Trophoblast cell (in vitro differentiated cells and primary cell): ENCODE results near the gene HMOX2.

Experiments used
- DNase-seq, 2 donors: peaks; one replicate each; pipeline ENCODE4 v3.0.0-alpha.2; 2016
- H2AFZ ChIP-seq: 2 replicates; pipeline ENCODE4 v1.6.1; 2013; ENCODE audit warnings: low read length, moderate library complexity, mild to moderate bottlenecking; ENCODE audit not compliant: insufficient read depth, poor library complexity
- H2AK5ac ChIP-seq: 2 replicates; pipeline ENCODE4 v1.6.1; 2013; ENCODE audit warnings: mild to moderate bottlenecking, low read length
- H2BK120ac ChIP-seq: 2 replicates; pipeline ENCODE4 v1.6.1; 2013; ENCODE audit warnings: low read length, mild to moderate bottlenecking, moderate library complexity; ENCODE audit not compliant: insufficient read depth, poor library complexity
- H2BK12ac ChIP-seq: 2 replicates; pipeline ENCODE4 v1.6.1; 2013; ENCODE audit warnings: mild to moderate bottlenecking, low read length, moderate library complexity
- H2BK5ac ChIP-seq: 2 replicates; pipeline ENCODE4 v1.6.1; 2013; ENCODE audit warnings: low read length, low read depth, moderate library complexity, mild to moderate bottlenecking; ENCODE audit not compliant: poor library complexity
- H3K14ac ChIP-seq: 2 replicates; pipeline ENCODE4 v1.6.1; 2013; ENCODE audit warnings: mild to moderate bottlenecking, low read length
- H3K18ac ChIP-seq: 2 replicates; pipeline ENCODE4 v1.6.1; 2013; ENCODE audit warnings: mild to moderate bottlenecking, low read length
- H3K23ac ChIP-seq: 2 replicates; pipeline ENCODE4 v1.6.1; 2013; ENCODE audit warnings: low read length
- H3K27ac ChIP-seq: 2 replicates; pipeline ENCODE4 v1.5.1; 2013; ENCODE audit warnings: low read depth, mild to moderate bottlenecking, inconsistent platforms, low read length, moderate library complexity
- H3K27me3 ChIP-seq: 2 replicates; pipeline ENCODE4 v1.6.1; 2013; ENCODE audit warnings: inconsistent platforms, mild to moderate bottlenecking, low read length, moderate library complexity; ENCODE audit not compliant: insufficient read depth
- H3K36me3 ChIP-seq, 2 experiments: 1 replicate in 1 of 2; 2 replicates in 1 of 2; pipeline ENCODE4 v1.6.1; 2013; ENCODE audit warnings: low read length in 2 of 2, mild to moderate bottlenecking in 2 of 2, moderate library complexity in 1 of 2; ENCODE audit not compliant: insufficient read depth in 2 of 2, control insufficient read depth in 1 of 2
- H3K4ac ChIP-seq: 2 replicates; pipeline ENCODE4 v1.6.1; 2013; ENCODE audit warnings: low read depth, mild to moderate bottlenecking, low read length, moderate library complexity
- H3K4me1 ChIP-seq, 2 experiments: 1 replicate in 1 of 2; 2 replicates in 1 of 2; pipeline ENCODE4 v1.6.1; 2013; ENCODE audit warnings: low read length in 2 of 2, mild to moderate bottlenecking in 2 of 2, moderate library complexity in 1 of 2; ENCODE audit not compliant: insufficient read depth in 2 of 2, control insufficient read depth in 1 of 2
- H3K4me2 ChIP-seq: 2 replicates; pipeline ENCODE4 v1.6.1; 2013; ENCODE audit warnings: inconsistent platforms, mild to moderate bottlenecking, low read length, moderate library complexity
- H3K4me3 ChIP-seq: 2 replicates; pipeline ENCODE4 v1.5.1; 2013; ENCODE audit warnings: mild to moderate bottlenecking, low read depth, low read length, inconsistent platforms
- H3K79me1 ChIP-seq: one replicate; pipeline ENCODE4 v1.6.1; 2013; ENCODE audit warnings: low read length
- H3K79me2 ChIP-seq: 2 replicates; pipeline ENCODE4 v1.6.1; 2013; ENCODE audit warnings: low read length, mild to moderate bottlenecking; ENCODE audit not compliant: control insufficient read depth, insufficient read depth, poor library complexity
- H3K9ac ChIP-seq: 2 replicates; pipeline ENCODE4 v1.6.1; 2013; ENCODE audit warnings: mild to moderate bottlenecking, low read length
- H3K9me3 ChIP-seq: 2 replicates; pipeline ENCODE4 v1.6.1; 2013; ENCODE audit warnings: low read depth, mild to moderate bottlenecking, control low read depth, inconsistent platforms, low read length; ENCODE audit not compliant: insufficient read depth
- H4K12ac ChIP-seq: 2 replicates; pipeline ENCODE4 v1.6.1; 2013; ENCODE audit warnings: low read depth, mild to moderate bottlenecking, low read length, moderate library complexity
- H4K8ac ChIP-seq: 2 replicates; pipeline ENCODE4 v1.6.1; 2013; ENCODE audit warnings: low read depth, mild to moderate bottlenecking, low read length, moderate library complexity
- H4K91ac ChIP-seq: one replicate; pipeline ENCODE4 v1.6.1; 2013; ENCODE audit warnings: low read depth, mild to moderate bottlenecking, low read length, moderate library complexity
- WGBS: extraction: QIAGEN DNeasy Blood & Tissue Kit; methylation state at CpG from one replicate; pipeline ENCODE4 v1.1.7; 2013; ENCODE audit warnings: missing lambda C conversion rate; ENCODE audit not compliant: insufficient read length, insufficient coverage; ENCODE audit errors: extremely low coverage; 5-methylcytosine and 5-hydroxymethylcytosine counted together

The HMOX2 gene

DNA sequence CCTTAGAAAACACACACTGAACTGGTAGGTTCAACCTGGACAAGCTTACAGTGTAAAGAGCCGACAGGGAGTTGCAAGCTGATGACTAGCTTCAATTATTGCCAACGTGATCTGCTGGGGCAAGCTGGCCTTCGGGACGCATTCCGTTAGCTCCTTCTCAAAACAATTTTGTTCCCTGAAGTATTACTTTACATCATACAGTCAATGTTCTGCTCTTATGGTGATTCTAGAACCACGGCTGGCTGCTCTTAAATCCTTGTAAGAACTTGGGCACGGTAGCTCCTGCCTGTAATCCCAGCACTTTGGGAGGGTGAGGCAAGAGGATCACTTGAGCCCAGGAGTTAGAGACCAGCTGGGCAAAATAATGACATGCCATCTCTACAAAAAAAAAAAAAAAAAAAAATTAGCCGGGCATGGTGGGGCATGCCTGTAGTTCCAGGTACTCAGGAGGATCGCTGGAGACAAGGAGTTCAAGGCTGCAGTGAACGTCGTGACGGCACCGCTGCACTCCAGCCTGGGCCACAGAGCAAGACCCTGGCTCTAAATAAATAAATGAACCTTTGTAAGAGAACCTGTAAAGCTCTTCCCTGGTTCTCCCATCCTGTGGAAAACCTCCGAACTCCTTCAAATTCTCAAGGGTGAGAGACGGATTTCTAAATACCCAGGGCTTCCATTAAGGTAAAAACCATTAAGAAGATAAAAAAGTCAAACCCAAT lies 60.4 kb downstream of the HMOX2 start:
- Histone ChIP-seq H3K23ac (no peak overlapping the region), H3K27me3 (peaks cover 7% of the 10 kb centered on the region), H3K36me3 (peaks cover 0 to 2% of the 10 kb centered on the region in 2 experiments), H4K91ac (no peak overlapping the region), H2BK120ac (no peak overlapping the region), H2BK5ac (no peak overlapping the region), H3K4me1 (peaks cover 5 to 6% of the 10 kb centered on the region in 2 experiments), H3K4ac (no peak overlapping the region), H3K14ac (no peak overlapping the region), H3K4me3 (no peak overlapping the region), H3K18ac (no peak overlapping the region), H3K4me2 (no peak overlapping the region), H3K9me3 (peaks cover 7% of the 10 kb centered on the region), H3K27ac (no peak overlapping the region), H3K79me1 (peaks cover 10% of the 10 kb centered on the region), H4K8ac (no peak overlapping the region), H2BK12ac (no peak overlapping the region), H2AK5ac (no peak overlapping the region), H4K12ac (no peak overlapping the region), H2AFZ (peak overlapping the region; percentile 71), H3K79me2 (peaks cover 6% of the 10 kb centered on the region), H3K9ac (no peak overlapping the region)
- WGBS, result no CpG with 5 or more reads among the region's 15 CpGs
- no peak for DNase-seq

DNA sequence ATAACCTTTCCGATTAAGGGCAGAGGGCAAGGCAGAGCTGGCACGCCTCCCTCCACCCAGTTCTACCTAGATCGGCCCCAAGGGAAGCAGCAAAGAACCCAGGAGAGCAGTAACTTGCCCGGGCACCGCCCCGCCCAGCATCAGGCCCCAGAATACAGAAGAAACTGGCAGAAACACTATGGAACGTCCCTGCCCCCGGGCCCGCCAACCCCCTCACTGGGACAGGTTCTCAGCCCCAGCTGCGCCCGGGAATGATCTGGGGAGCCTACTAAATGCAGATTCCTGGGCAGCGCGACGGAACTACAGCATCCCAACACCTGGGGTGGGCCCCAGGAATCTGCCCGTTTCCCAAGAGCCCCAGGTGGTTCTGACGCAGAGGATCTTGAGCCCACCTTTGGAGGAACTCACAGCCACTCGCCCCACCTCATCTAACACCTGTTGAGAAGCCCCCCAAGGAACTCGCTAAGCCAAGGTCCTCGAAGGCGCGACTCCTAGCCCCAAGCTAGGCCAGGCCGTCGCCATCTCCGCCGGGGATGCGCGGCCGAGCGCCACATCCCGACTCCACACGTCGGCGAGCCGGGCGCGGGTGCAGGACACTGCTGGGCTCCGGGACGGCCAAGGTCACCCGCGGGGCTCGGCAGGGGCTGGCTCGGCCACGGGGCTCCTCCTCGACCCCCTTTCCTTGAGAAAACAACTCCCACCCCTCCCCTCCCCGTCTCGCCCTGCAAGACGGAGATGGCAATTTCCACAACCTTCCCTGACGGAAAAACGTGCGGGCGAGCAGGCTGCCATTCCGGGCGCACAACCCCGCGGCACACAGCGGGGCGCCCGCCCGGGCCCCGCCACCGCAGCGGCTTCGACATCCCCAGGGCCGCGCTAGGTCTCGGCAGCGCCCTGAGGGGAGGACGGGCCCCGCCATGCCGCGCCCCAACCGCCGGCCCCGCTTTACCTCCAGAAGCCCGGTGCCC lies 61.5 kb downstream of the HMOX2 start:
- H2AK5ac ChIP-seq, result peak overlapping the region; percentile 52
- WGBS, result no CpG with 5 or more reads among the region's 75 CpGs

DNA sequence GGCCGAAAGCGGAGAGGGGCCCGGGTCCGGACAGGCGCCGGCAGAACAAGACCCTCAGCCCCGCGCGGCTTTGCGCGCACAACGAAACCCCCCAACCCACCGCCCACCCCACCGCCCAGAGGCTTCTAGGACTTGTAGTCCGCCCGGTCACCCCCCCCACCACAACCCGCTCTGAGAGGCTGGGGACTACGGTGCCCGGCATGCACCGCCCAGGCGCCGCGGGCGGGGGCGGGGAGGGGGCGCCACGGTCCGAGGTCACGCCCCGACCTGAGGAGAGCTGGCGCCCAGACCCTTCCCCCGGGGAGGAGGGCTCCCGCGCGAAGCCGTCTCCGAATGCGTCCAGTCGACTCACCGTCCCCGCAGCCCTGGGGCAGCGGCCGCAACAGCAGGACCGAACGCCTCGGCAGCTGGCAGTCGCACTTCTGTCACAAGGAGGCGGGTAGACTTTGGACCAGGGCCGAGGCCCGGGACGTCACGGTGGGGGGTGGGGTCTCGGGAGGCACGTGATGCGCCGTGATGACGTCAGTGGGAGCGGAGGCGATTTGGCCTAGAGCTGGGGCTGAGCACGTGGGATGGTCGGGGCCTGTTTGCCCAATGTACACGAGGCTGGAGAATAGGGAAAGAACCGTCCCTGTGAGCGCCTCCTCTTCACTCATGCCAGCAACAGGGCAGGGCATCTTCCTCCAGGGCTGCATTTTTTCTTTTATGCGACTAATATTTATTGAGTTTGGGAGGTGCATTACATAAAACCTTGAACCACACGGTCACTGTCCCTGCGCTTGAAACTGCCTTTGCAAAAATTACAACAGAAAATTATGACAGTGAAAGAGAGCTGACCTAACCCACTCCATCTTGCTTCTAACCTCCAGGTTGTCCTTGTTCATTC lies 62.4 kb downstream of the HMOX2 start, which contains the start of gene CDIP1:
TSS of gene CDIP1 (minus strand) at position 424 of the 886 bp plus-strand sequence. CDS start 24,643 bp downstream, outside the sequence.
- Histone ChIP-seq H3K4me2 (peak within 1 kb of the TSS; percentile 98), H3K79me1 (peaks cover 10% of the 10 kb centered on the region), H3K27ac (no peak within 1 kb of the TSS), H3K27me3 (peaks cover 7% of the 10 kb centered on the region), H2BK12ac (no peak within 1 kb of the TSS), H3K9ac (peak within 1 kb of the TSS; percentile 70), H3K9me3 (peaks cover 7% of the 10 kb centered on the region), H3K4ac (peak within 1 kb of the TSS; percentile 4), H2BK5ac (peak within 1 kb of the TSS; percentile 1), H3K14ac (peak within 1 kb of the TSS; percentile 74), H3K18ac (peak within 1 kb of the TSS; percentile 39), H2AK5ac (peak within 1 kb of the TSS; percentile 52), H3K23ac (no peak within 1 kb of the TSS), H2AFZ (peak within 1 kb of the TSS; percentile 79), H3K36me3 (no peaks in the 10 kb centered on the region), H4K91ac (peak within 1 kb of the TSS; percentile 64), H3K4me1 (peaks cover 5 to 6% of the 10 kb centered on the region in 2 experiments), H2BK120ac (peak within 1 kb of the TSS; percentile 35), H4K8ac (peak within 1 kb of the TSS; percentile 82), H4K12ac (peak within 1 kb of the TSS; percentile 77), H3K4me3 (peak within 1 kb of the TSS; percentile 84), H3K79me2 (peaks cover 6% of the 10 kb centered on the region)
- DNase-seq, result peak; percentile 89 to 96
- WGBS, result no CpG with 5 or more reads among the region's 67 CpGs

More for the DNA sequence above, 61.5 kb downstream of the HMOX2 start:
- Histone ChIP-seq H3K9me3 (peaks cover 7% of the 10 kb centered on the region), H3K23ac (no peak overlapping the region), H2BK5ac (no peak overlapping the region), H3K9ac (peak overlapping the region; percentile 33), H3K14ac (peak overlapping the region; percentile 74), H3K79me2 (peaks cover 6% of the 10 kb centered on the region), H3K18ac (peak overlapping the region; percentile 39), H3K4me2 (peak overlapping the region; percentile 98), H2BK120ac (peak overlapping the region; percentile 35), H3K79me1 (peaks cover 10% of the 10 kb centered on the region), H4K8ac (peak overlapping the region; percentile 82), H3K4me3 (peak overlapping the region; percentile 84), H2BK12ac (no peak overlapping the region), H2AFZ (peak overlapping the region; percentile 79), H3K4ac (peak overlapping the region; percentile 4), H3K36me3 (peaks cover 0 to under 1% of the 10 kb centered on the region in 2 experiments), H4K91ac (peak overlapping the region; percentile 64), H4K12ac (peak overlapping the region; percentile 77), H3K4me1 (peaks cover 5 to 6% of the 10 kb centered on the region in 2 experiments), H3K27ac (no peak overlapping the region), H3K27me3 (peaks cover 7% of the 10 kb centered on the region)
- DNase-seq, result peak in 1 of 2 donors; percentile 19
